T-cell (primary cell): ENCODE data around the gene GRIA3. TPM values are rescaled to one million over a fixed set of nuclear protein-coding genes. Genes with fewer than 3 reads are reported as not detected.
"Not testable (repeated sequence)": the region's sequence is repeated elsewhere in the genome, so short reads cannot be mapped to it uniquely, and the experiment has no call there.

Source experiments
- ATAC-seq, 4 experiments: fragments of 200-7000 bp in 3 of 4; fragments of 150-1000 bp in 1 of 4; cut with Tn5 transposase; replicated peaks in 1 of 4; 1 replicate in 3 of 4; 2 replicates in 1 of 4; pipeline ENCODE4 v1.10.0; 2021; ENCODE audit warnings: moderate library complexity in 3 of 4, mild to moderate bottlenecking in 2 of 4, moderate number of reproducible peaks in 1 of 4
- CTCF ChIA-PET, 2 donors: fragments of 300-600 bp; sonication (Branson Sonifier 250); formaldehyde crosslinking; loops; one replicate each; lab custom pipeline; 2022; ENCODE audit warnings: antibody characterized with exemption in 2 of 2; lab: Charles Lee
- POLR2A ChIA-PET, 2 donors: fragments of 300-600 bp; sonication (Branson Sonifier 250); formaldehyde crosslinking; loops; one replicate each; lab custom pipeline; 2022; ENCODE audit warnings: antibody characterized with exemption in 2 of 2; lab: Charles Lee
- DNase-seq, 35 experiments: peaks; one replicate each; pipeline versions ENCODE4 v3.0.0 to v3.0.0-alpha.2; 2013 to 2023
- H3K27ac ChIP-seq: one replicate; pipeline ENCODE4 v1.5.1; 2013; ENCODE audit warnings: low read length
- H3K27me3 ChIP-seq, 2 experiments: replicated peaks in 1 of 2; 1 replicate in 1 of 2; 2 replicates in 1 of 2; pipeline versions ENCODE4 v1.6.1 to v1.7.0; 2013; ENCODE audit warnings: low read length in 1 of 2, mixed read lengths in 1 of 2; ENCODE audit not compliant: control insufficient read depth in 2 of 2, insufficient read depth in 2 of 2; ENCODE audit errors: extremely low read depth in 1 of 2
- H3K36me3 ChIP-seq, 2 donors: 1 replicate in 1 of 2; 2 replicates in 1 of 2; pipeline versions ENCODE4 v1.6.1 to v1.7.0; 2013; ENCODE audit warnings: low read length in 1 of 2; ENCODE audit not compliant: control insufficient read depth in 2 of 2, insufficient read depth in 1 of 2; ENCODE audit errors: extremely low read depth in 1 of 2
- H3K4me1 ChIP-seq, 2 experiments: 1 replicate in 1 of 2; 2 replicates in 1 of 2; pipeline versions ENCODE4 v1.6.1 to v1.7.0; 2013; ENCODE audit warnings: low read length in 2 of 2, mixed read lengths in 1 of 2; ENCODE audit not compliant: insufficient read depth in 2 of 2, control insufficient read depth in 1 of 2; ENCODE audit errors: extremely low read depth in 1 of 2
- H3K4me3 ChIP-seq, 2 donors: 1 replicate in 1 of 2; 2 replicates in 1 of 2; pipeline versions ENCODE4 v1.5.1 to v1.7.0; 2013; ENCODE audit warnings: mild to moderate bottlenecking in 2 of 2, low read length in 1 of 2, moderate library complexity in 1 of 2; ENCODE audit not compliant: control insufficient read depth in 1 of 2; ENCODE audit errors: extremely low read depth in 1 of 2
- H3K9me3 ChIP-seq: 2 replicates; pipeline ENCODE4 v1.7.0; 2013
- H3K27ac Mint-ChIP-seq, 2 donors: one replicate each; pipeline ENCODE4 v1.8.0; 2020 to 2021; ENCODE audit warnings: mild to moderate bottlenecking in 2 of 2, mixed read lengths in 2 of 2
- H3K27me3 Mint-ChIP-seq, 2 donors: one replicate each; pipeline ENCODE4 v1.8.0; 2021 to 2022; ENCODE audit warnings: mixed read lengths in 2 of 2
- H3K36me3 Mint-ChIP-seq: one replicate; pipeline ENCODE4 v1.8.0; 2021; ENCODE audit warnings: mixed read lengths
- H3K4me1 Mint-ChIP-seq, 3 donors: one replicate each; pipeline ENCODE4 v1.8.0; 2020 to 2022; ENCODE audit warnings: mixed read lengths in 3 of 3, mild to moderate bottlenecking in 1 of 3
- H3K4me3 Mint-ChIP-seq, 3 donors: one replicate each; pipeline ENCODE4 v1.8.0; 2020 to 2022; ENCODE audit warnings: mild to moderate bottlenecking in 3 of 3, mixed read lengths in 3 of 3, moderate library complexity in 3 of 3
- H3K9me3 Mint-ChIP-seq, 3 donors: one replicate each; pipeline ENCODE4 v1.8.0; 2020 to 2022; ENCODE audit warnings: mixed read lengths in 3 of 3
- WGBS: methylation state at CpG from one replicate; pipeline ENCODE4 v1.1.5; 2013; ENCODE audit warnings: missing lambda C conversion rate; ENCODE audit not compliant: insufficient coverage; 5-methylcytosine and 5-hydroxymethylcytosine counted together
- total RNA-seq, 35 experiments: library from RNA in 6 of 35; stranded (reverse) in 6 of 35; fragments of 120-200 nt in 1 of 35; gene quantifications; one replicate each; pipeline versions ENCODE4 v1.2.1 to v1.2.4 and lab custom pipeline; 2013 to 2026

Gene GRIA3
- total RNA-seq, 5 donors from 2014 or later (not counting 1 experiment from before 2014, with no cell fraction given), result 0.82 TPM; not detected in 4

DNA sequence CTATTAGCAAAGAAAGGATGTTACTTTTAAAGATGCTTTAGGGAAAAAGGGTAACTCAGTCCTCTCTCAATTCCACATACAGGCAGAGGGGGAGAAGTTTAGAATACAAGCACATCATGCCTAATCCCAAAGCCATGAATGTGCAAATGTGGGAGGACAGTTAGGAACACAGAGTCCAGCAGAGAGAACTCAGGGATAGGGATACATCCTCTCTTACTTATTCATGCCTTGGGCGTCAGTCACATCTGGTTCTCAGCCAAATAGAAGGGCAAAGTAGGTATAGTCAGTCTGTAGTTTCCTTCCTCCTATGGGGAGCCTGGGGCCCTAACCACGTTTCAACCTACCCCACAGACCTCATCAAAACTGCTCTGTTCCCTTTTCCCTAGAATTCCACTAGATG is 87.8 kb downstream of the GRIA3 start:
- no peak overlapping the region for H3K4me3 Mint-ChIP-seq
- H3K27ac Mint-ChIP-seq, result no peak overlapping the region
- no peaks in the 10 kb centered on the region for H3K9me3 Mint-ChIP-seq
- Histone ChIP-seq H3K27me3 (no peaks in the 10 kb centered on the region), H3K4me3 (no peak overlapping the region), H3K4me1 (no peaks in the 10 kb centered on the region), H3K27ac (no peak overlapping the region), H3K36me3 (no peaks in the 10 kb centered on the region), H3K9me3 (no peaks in the 10 kb centered on the region)
- DNase-seq (no peak), ATAC-seq (no peak)
- CTCF ChIA-PET, result no interaction called here
- H3K36me3 Mint-ChIP-seq, result no peaks in the 10 kb centered on the region
- H3K4me1 Mint-ChIP-seq, result no peaks in the 10 kb centered on the region
- POLR2A ChIA-PET, result no interaction called here
- no CpG with 5 or more reads among the region's 2 CpGs for WGBS
- peaks cover 0 to 11% of the 10 kb centered on the region in 2 donors for H3K27me3 Mint-ChIP-seq

DNA sequence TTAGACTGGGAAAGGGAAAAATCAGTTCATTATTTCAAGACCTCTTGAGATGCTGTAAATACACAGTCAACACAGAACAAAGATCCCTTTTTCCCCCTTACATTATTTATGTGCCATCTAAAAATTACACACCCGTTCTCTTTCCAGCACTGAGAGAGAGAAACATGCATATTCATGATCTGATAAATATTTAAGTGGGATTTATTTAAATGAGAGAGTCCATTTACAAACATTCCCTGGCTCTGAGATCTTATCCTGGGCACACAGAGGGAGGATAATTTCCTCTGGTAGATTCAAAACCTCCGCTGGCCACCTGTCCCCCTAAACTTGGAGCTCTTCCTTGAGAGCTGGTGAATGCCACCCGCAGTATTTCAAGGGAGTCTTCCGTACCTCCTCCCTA is 88.6 kb downstream of the GRIA3 start:
- Histone ChIP-seq H3K36me3 (no peaks in the 10 kb centered on the region), H3K4me3 (no peak overlapping the region), H3K27me3 (no peaks in the 10 kb centered on the region), H3K4me1 (no peaks in the 10 kb centered on the region), H3K9me3 (no peaks in the 10 kb centered on the region), H3K27ac (no peak overlapping the region)
- Mint-ChIP-seq H3K27me3 (peaks cover 0 to 8% of the 10 kb centered on the region in 2 donors), H3K9me3 (no peaks in the 10 kb centered on the region), H3K4me1 (no peaks in the 10 kb centered on the region), H3K36me3 (no peaks in the 10 kb centered on the region), H3K27ac (no peak overlapping the region), H3K4me3 (no peak overlapping the region)
- DNase-seq, result no peak
- no CpG with 5 or more reads among the region's 4 CpGs for WGBS
- POLR2A ChIA-PET, result no interaction called here
- ATAC-seq, result no peak
- CTCF ChIA-PET, result no interaction called here

DNA sequence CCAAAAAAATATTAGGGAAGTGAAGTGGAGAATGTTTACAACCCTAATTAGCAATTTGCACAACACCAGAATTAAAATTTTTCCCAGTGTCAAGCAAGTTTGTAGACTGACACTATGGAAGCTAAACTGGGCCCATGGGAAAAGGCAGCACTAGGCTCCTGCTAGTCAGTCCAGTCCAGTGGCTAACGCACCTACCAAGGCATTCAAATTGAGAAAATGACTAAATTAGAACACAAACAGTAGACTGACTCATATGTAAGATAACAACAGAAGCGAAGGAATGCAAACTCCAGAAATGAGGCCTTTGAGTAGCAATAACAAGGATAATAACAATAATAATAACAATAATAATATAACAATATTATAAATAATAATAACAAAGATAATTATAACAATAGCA is 90.7 kb downstream of the GRIA3 start:
- Mint-ChIP-seq H3K4me1 (no peaks in the 10 kb centered on the region), H3K4me3 (no peak overlapping the region), H3K27ac (no peak overlapping the region), H3K27me3 (peaks cover 0 to 6% of the 10 kb centered on the region in 2 donors), H3K36me3 (no peaks in the 10 kb centered on the region), H3K9me3 (no peaks in the 10 kb centered on the region)
- POLR2A ChIA-PET, result no interaction called here
- no peaks in the 10 kb centered on the region for H3K9me3 ChIP-seq
- CTCF ChIA-PET, result no interaction called here
- H3K4me1 ChIP-seq, result no peaks in the 10 kb centered on the region
- WGBS, result no CpG with 5 or more reads among the region's 2 CpGs
- ATAC-seq (no peak), DNase-seq (no peak)
- no peaks in the 10 kb centered on the region for H3K27me3 ChIP-seq
- no peaks in the 10 kb centered on the region for H3K36me3 ChIP-seq
- no peak overlapping the region for H3K4me3 ChIP-seq
- no peak overlapping the region for H3K27ac ChIP-seq

DNA sequence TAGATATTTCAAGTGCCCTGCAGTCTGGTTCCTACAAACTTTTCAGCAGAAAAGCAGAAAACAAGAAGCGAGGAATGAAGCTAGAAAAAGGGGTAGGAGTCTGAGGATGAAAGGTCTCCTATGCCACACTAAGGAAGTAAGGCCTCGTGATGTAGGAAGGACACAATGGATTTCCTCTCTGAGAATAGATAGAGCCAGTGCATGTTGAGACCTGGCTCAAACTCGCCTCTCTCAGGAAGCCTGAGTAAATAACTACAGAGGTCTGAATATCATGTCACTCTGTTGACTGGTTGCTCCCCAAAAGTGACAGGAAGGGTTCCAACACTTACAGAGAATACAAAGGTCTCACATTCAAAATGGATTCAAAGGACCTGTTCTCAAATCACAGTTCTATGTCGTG is 93.3 kb downstream of the GRIA3 start:
- Mint-ChIP-seq H3K27me3 (peaks cover 0 to 18% of the 10 kb centered on the region in 2 donors), H3K9me3 (no peaks in the 10 kb centered on the region), H3K4me3 (no peak overlapping the region), H3K4me1 (no peaks in the 10 kb centered on the region), H3K36me3 (no peaks in the 10 kb centered on the region), H3K27ac (no peak overlapping the region)
- no peaks in the 10 kb centered on the region for H3K9me3 ChIP-seq
- CTCF ChIA-PET, result no interaction called here
- no peaks in the 10 kb centered on the region for H3K36me3 ChIP-seq
- H3K4me3 ChIP-seq, result no peak overlapping the region
- no peak for ATAC-seq
- no peaks in the 10 kb centered on the region for H3K4me1 ChIP-seq
- POLR2A ChIA-PET, result no interaction called here
- no CpG with 5 or more reads among the region's 4 CpGs for WGBS
- no peak for DNase-seq
- no peak overlapping the region for H3K27ac ChIP-seq
- H3K27me3 ChIP-seq, result no peaks in the 10 kb centered on the region

DNA sequence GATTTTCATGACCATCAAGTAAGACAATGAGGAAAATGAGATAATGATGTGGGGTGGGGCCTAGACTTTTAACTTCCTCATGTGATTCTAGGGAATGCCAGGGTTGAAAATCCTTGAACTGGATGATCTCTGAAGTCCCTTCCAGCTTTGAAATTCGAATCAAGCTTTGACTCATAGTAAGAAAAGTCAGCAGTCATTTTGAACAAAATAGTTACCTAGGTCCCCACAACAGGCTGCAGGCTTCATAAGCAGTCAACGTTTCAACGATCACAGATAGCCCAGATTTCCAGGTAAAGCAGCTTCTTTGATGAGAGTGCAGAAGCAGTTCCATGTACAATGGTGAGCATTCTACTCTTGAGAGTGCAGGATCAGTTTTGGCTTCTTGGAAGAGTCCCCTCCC is 93.7 kb downstream of the GRIA3 start:
- H3K27me3 ChIP-seq, result no peaks in the 10 kb centered on the region
- no peak overlapping the region for H3K27ac ChIP-seq
- Mint-ChIP-seq H3K36me3 (no peaks in the 10 kb centered on the region), H3K9me3 (no peaks in the 10 kb centered on the region), H3K27ac (no peak overlapping the region), H3K4me3 (no peak overlapping the region), H3K4me1 (no peaks in the 10 kb centered on the region), H3K27me3 (peaks cover 0 to 19% of the 10 kb centered on the region in 2 donors)
- H3K4me3 ChIP-seq, result no peak overlapping the region
- DNase-seq, result no peak
- no peaks in the 10 kb centered on the region for H3K9me3 ChIP-seq
- no peak for ATAC-seq
- POLR2A ChIA-PET, result no interaction called here
- H3K36me3 ChIP-seq, result no peaks in the 10 kb centered on the region
- H3K4me1 ChIP-seq, result no peaks in the 10 kb centered on the region
- CTCF ChIA-PET, result no interaction called here
- no CpG with 5 or more reads among the region's 3 CpGs for WGBS

DNA sequence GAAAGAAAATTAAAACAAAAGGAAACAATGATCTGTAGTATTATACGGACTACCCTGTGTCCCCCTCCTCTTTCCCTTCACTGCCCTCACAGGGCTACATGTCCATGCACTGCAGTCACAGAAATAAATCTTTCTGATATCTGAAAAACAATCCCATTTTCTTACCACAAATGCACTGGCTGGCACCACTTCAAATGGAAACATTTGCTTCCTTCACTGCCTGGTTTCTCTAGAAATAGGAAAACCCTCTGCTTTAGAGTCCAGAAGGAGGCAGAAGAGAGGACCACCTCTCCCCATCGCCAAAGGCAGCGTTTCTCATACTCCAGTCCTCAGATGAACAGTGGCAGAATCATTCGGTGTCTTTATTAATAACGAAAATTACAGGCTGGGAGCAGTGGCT is 98.2 kb downstream of the GRIA3 start:
- H3K36me3 ChIP-seq, result no peaks in the 10 kb centered on the region
- ChIA-PET POLR2A (no interaction called here), CTCF (no interaction called here)
- H3K4me3 Mint-ChIP-seq, result no peak overlapping the region
- DNase-seq (no peak), ATAC-seq (no peak)
- H3K4me1 ChIP-seq, result no peaks in the 10 kb centered on the region
- WGBS, result no CpG with 5 or more reads among the region's 5 CpGs
- no peaks in the 10 kb centered on the region for H3K9me3 ChIP-seq
- H3K9me3 Mint-ChIP-seq, result peaks cover 0 to under 1% (median 0%) of the 10 kb centered on the region in 3 donors
- no peak overlapping the region for H3K27ac ChIP-seq
- H3K27ac Mint-ChIP-seq, result no peak overlapping the region
- no peaks in the 10 kb centered on the region for H3K4me1 Mint-ChIP-seq
- peaks cover 0 to 19% of the 10 kb centered on the region in 2 donors for H3K27me3 Mint-ChIP-seq
- no peaks in the 10 kb centered on the region for H3K36me3 Mint-ChIP-seq
- no peaks in the 10 kb centered on the region for H3K27me3 ChIP-seq
- no peak overlapping the region for H3K4me3 ChIP-seq

DNA sequence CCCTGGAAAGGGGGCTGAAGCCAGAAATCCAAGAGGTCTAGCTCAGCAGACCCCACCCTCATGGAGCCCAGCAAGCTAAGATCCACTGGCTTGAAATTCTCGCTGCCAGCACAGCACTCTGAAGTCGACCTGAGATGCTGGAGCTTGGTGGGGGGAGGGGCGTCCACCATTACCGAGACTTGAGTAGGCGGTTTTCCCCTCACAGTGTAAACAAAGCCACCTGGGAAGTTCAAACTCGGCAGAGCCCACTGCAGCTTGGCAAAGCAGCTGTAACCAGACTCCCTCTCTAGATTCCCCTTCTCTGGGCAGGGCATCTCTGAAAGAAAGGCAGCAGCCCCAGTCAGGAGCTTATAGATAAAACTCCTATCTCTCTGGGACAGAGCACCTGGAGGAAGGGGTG is 99.3 kb downstream of the GRIA3 start:
- H3K27ac ChIP-seq, ATAC-seq, H3K36me3 Mint-ChIP-seq, H3K27ac Mint-ChIP-seq, H3K36me3 ChIP-seq, H3K9me3 ChIP-seq, H3K4me3 Mint-ChIP-seq, H3K4me1 ChIP-seq, H3K4me3 ChIP-seq, H3K4me1 Mint-ChIP-seq, H3K27me3 ChIP-seq, CTCF ChIA-PET, POLR2A ChIA-PET, H3K9me3 Mint-ChIP-seq, DNase-seq: not testable (repeated sequence)
- WGBS, result no CpG with 5 or more reads among the region's 6 CpGs
- peaks cover 0 to 19% of the 10 kb centered on the region in 2 donors for H3K27me3 Mint-ChIP-seq
